ENCODE data around the gene PPP2R2C. TPM values are rescaled to one million over a fixed set of nuclear protein-coding genes. Genes with fewer than 3 reads are reported as not detected.

PPP2R2C gene
- total RNA-seq, 2 experiments from 2014 or later, result not detected

DNA sequence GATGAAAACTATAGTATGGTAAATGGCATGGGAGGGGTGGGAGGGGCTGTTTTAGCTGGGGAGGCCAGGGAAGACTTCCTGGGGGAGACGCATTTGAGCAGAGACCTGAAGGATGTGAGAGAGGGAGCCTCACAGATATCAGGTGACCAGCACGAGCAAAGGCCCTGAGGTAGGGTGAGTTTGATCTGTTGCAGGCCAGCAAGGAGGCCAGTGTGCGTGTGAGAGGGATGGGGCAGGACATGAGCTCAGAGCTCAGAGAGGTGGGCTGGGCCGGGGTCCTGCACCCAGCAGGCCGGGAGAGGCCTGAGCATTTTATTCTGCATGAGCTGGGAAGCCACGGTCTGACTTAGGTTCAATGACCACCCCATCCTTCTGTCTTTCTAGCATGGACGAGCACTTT lies 80.0 kb downstream of the PPP2R2C start:
- CTCF ChIA-PET, result no interaction called here
- intact Hi-C loops (cut with micrococcal nuclease), result no loop called here

DNA sequence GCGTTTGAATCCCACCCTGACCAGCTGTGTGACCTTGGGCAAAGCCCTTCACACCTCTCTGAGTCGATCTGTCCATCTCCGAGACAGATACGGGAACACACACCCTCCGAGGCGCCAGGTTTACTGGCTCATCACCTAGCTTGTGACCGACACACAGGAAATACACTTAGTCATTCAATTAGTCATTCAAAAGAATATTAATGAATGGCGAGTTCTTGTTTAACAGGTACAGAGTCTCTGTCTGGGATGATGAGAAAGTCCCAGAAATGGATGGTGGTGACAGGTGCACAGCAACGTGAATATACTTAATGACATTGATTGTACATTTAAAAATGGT lies 80.6 kb downstream of the PPP2R2C start:
- CTCF ChIA-PET, result no interaction called here
- Mint-ChIP-seq H3K27ac (no peak overlapping the region), H3K4me3 (no peak overlapping the region), H3K9me3 (no peaks in the 10 kb centered on the region), H3K4me1 (ENCODE audit: low read depth) (no peaks in the 10 kb centered on the region), H3K27me3 (ENCODE audit: low read depth) (peaks cover 6% of the 10 kb centered on the region), H3K36me3 (ENCODE audit: low read depth) (no peaks in the 10 kb centered on the region)
- no peak for DNase-seq
- intact Hi-C loops (cut with micrococcal nuclease), result no loop called here

More for the DNA sequence above, 80.0 kb downstream of the PPP2R2C start:
- Mint-ChIP-seq H3K4me1 (ENCODE audit: low read depth) (no peaks in the 10 kb centered on the region), H3K27me3 (ENCODE audit: low read depth) (peaks cover 5% of the 10 kb centered on the region), H3K9me3 (no peaks in the 10 kb centered on the region), H3K4me3 (no peak overlapping the region), H3K27ac (no peak overlapping the region), H3K36me3 (ENCODE audit: low read depth) (no peaks in the 10 kb centered on the region)
- DNase-seq, result no peak

DNA sequence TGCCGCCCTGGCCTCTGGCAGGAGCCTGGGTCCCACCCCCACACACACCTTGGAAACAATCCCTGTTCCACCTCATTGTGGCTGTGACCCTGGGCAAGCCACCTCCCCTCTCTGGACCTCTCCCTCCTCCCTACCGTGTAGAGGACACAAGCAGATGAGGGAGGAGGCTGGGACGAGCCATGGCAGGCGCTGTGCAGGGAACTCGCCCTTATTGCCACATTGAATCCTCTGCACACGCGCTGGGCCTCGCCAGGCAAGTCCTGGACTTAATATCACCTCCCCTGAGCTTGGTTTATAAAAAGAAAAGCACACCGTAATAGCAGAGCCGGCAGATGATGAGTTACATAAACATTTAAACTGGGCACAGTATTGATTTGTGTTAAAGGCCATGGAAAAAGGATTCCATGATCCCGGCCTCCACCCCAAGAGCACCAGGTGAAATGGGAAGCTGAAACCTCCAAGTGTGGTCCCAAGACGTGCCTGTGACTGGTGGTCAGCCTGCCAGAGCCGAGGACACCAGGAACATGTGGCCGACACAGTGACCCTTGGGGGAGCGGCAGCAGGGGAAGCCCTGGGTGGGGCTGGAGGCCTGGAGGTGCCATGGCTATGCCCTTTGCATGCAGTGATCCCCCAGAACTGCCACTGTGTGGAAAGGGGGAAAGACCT lies 81.1 kb downstream of the PPP2R2C start:
- Mint-ChIP-seq H3K27ac (no peak overlapping the region), H3K27me3 (ENCODE audit: low read depth) (peaks cover 5% of the 10 kb centered on the region), H3K9me3 (no peaks in the 10 kb centered on the region), H3K4me1 (ENCODE audit: low read depth) (no peaks in the 10 kb centered on the region), H3K36me3 (ENCODE audit: low read depth) (no peaks in the 10 kb centered on the region), H3K4me3 (no peak overlapping the region)
- intact Hi-C loops (cut with micrococcal nuclease), result no loop called here
- DNase-seq, result no peak
- CTCF ChIA-PET, result no interaction called here

DNA sequence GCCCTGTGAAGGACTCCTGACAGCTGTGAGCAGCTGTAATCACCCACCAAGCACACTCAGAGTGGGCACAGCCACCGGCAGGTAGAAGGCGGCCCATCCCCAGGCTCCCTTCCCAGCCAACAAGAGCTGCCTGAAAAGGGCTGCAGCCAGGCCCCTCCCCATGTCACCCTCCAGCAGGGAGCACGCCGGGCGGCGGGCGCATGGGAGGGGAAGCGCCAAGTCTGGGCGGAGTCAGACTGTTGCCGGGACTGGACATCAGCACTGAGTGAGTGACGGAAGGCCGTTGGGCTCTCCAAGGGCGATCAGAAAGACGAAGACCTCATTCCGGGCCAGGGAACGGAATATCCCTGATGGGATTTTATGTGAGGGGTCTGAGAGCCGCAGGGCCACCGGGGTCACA lies 82.1 kb downstream of the PPP2R2C start:
- Mint-ChIP-seq H3K27ac (no peak overlapping the region), H3K4me3 (no peak overlapping the region), H3K36me3 (ENCODE audit: low read depth) (no peaks in the 10 kb centered on the region), H3K27me3 (ENCODE audit: low read depth) (peaks cover 9% of the 10 kb centered on the region), H3K9me3 (no peaks in the 10 kb centered on the region), H3K4me1 (ENCODE audit: low read depth) (no peaks in the 10 kb centered on the region)
- intact Hi-C loops (cut with micrococcal nuclease), result no loop called here
- CTCF ChIA-PET, result interaction anchor here (0.9 kb wide), 1 partner anchor 392 kb away, joined by 3 read pairs; no protein-coding TSS in a partner anchor
- no peak for DNase-seq

DNA sequence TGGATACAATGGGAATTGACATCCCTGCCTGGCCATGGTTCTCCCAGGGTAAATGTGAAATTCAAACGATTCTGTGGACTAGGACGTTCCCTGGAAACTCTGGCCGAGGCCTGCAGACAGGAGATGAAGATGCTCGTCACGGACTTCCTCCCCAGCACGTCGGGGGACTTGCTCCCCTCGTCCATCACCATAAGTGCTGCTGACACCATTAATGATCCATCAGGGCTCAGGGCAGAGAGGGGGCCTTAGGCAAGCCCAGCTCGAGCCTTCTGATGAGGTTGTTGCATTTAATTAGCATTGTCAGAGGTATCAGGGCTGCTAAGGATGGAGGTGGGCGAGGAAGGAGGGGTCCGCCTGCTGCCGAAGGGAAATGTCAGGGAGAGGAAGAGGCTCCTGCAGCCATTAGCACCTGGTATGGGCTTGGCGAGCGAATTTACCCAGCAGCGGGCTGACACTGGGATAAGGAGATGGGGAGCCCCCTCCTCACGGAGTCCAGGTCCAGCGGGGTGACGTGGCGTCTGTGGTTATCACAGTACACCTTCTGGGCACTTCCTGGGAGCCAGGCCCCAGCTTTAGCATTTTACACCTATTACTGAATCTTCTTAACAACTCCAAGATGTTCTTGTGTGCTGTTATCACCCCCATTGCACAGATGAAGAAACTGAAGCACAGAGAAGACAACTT lies 83.1 kb downstream of the PPP2R2C start:
- Mint-ChIP-seq H3K9me3 (no peaks in the 10 kb centered on the region), H3K4me1 (ENCODE audit: low read depth) (no peaks in the 10 kb centered on the region), H3K36me3 (ENCODE audit: low read depth) (no peaks in the 10 kb centered on the region), H3K4me3 (no peak overlapping the region), H3K27me3 (ENCODE audit: low read depth) (peaks cover 9% of the 10 kb centered on the region), H3K27ac (no peak overlapping the region)
- no peak for DNase-seq
- CTCF ChIA-PET, result interaction anchor here (0.9 kb wide), 1 partner anchor 391 kb away, joined by 3 read pairs; no protein-coding TSS in a partner anchor
- intact Hi-C loops (cut with micrococcal nuclease), result no loop called here

DNA sequence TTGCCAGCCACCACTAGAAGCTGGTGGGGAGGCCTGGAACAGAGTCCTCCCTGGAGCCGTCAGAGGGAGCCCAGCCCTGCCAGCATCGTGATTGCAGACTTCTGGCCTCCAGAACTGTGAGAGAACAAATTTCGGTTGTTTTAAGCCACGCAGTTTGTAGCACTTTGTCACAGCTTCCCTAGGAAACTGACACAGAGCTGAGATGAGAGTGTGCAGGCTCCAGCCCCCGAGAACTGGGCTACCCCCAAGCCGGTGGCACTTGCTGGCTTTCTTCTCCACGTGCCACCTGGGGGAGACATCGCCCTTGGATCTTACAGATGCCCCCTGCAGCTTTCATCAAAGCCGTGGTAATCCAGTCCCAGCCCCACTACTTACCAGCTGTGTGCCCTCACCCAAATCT lies 83.7 kb downstream of the PPP2R2C start:
- Mint-ChIP-seq H3K9me3 (no peaks in the 10 kb centered on the region), H3K4me1 (ENCODE audit: low read depth) (no peaks in the 10 kb centered on the region), H3K27me3 (ENCODE audit: low read depth) (peaks cover 9% of the 10 kb centered on the region), H3K27ac (no peak overlapping the region), H3K36me3 (ENCODE audit: low read depth) (no peaks in the 10 kb centered on the region), H3K4me3 (no peak overlapping the region)
- CTCF ChIA-PET, result no interaction called here
- intact Hi-C loops (cut with micrococcal nuclease), result no loop called here
- no peak for DNase-seq

DNA sequence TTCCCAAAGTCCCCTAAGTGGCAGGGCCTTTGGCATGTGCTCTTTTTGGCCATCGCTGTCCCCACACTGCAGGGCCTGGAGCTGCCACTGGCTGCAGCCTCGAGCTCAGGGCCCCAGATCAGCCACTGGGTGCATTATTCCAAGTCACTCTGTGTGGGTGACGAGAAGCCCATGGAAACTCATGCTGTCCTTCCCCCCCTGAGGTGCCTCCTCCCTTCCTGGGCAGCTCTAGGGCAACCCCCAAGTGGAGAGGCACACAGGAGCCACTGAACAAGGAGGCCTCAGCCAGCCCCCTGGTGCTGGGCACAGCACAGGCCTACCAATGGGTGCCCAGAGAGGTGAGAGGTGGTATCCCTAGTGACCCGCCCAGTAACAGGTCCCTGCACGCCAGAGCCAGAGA lies 84.5 kb downstream of the PPP2R2C start:
- H3K27me3 Mint-ChIP-seq (ENCODE audit: low read depth), result peaks cover 9% of the 10 kb centered on the region
- no peak for DNase-seq
- H3K9me3 Mint-ChIP-seq, result no peaks in the 10 kb centered on the region
- H3K27ac Mint-ChIP-seq, result no peak overlapping the region
- no peak overlapping the region for H3K4me3 Mint-ChIP-seq
- CTCF ChIA-PET, result interaction anchor here (0.6 kb wide), 1 partner anchor 200 kb away, joined by 3 read pairs; no protein-coding TSS in a partner anchor
- H3K4me1 Mint-ChIP-seq (ENCODE audit: low read depth), result no peaks in the 10 kb centered on the region
- intact Hi-C loops (cut with micrococcal nuclease), result no loop called here
- no peaks in the 10 kb centered on the region for H3K36me3 Mint-ChIP-seq (ENCODE audit: low read depth)

DNA sequence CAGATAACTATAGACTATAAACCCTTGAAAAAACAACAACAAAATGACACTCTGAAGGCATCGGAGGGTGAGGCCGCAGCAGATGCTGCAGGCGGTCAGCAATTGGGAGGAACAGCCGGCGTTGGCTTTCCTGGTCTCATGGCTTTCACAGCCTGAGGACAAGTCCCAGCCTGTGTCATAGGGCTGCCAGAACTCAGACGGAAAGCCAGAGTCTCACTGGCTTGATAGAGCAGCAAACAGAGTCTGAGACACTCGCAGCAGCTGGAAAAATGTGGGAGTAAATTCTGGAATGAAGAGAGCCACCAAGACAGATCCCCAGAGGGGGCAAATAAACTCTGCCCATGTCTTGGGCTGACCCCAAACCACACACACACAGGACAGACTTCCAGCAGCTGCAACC lies 86.3 kb downstream of the PPP2R2C start:
- CTCF ChIA-PET, result no interaction called here
- no peak for DNase-seq
- Mint-ChIP-seq H3K4me1 (ENCODE audit: low read depth) (no peaks in the 10 kb centered on the region), H3K27ac (no peak overlapping the region), H3K4me3 (no peak overlapping the region), H3K36me3 (ENCODE audit: low read depth) (no peaks in the 10 kb centered on the region), H3K27me3 (ENCODE audit: low read depth) (peaks cover 9% of the 10 kb centered on the region), H3K9me3 (no peaks in the 10 kb centered on the region)
- intact Hi-C loops (cut with micrococcal nuclease), result no loop called here

DNA sequence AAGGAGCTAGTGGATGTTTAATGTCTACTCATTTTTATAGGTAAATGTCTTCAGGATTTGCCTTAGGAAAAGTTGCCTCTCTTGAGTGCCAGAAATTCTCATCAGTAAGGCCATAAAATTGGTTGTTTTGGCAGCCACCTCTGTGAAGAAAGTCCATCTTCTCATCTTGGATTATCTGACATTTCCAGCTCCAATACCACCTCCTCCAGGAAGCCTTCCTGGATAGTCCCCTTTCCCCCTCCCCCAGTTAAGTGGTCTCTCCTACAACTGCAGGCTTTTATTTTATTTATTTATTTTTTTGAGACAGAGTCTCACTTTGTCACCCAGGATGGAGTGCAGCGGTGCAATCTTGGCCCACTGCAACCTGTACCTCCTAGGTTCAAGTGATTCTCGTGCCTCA lies 87.1 kb downstream of the PPP2R2C start:
- Mint-ChIP-seq H3K9me3 (no peaks in the 10 kb centered on the region), H3K27ac (no peak overlapping the region), H3K36me3 (ENCODE audit: low read depth) (no peaks in the 10 kb centered on the region), H3K4me3 (no peak overlapping the region), H3K27me3 (ENCODE audit: low read depth) (peaks cover 13% of the 10 kb centered on the region), H3K4me1 (ENCODE audit: low read depth) (no peaks in the 10 kb centered on the region)
- CTCF ChIA-PET, result interaction anchor here (0.6 to 1.0 kb wide), 2 partner anchors 29 to 58 kb away, joined by 3 to 8 read pairs; no protein-coding TSS in a partner anchor
- intact Hi-C loops (cut with micrococcal nuclease), result no loop called here
- DNase-seq, result no peak

DNA sequence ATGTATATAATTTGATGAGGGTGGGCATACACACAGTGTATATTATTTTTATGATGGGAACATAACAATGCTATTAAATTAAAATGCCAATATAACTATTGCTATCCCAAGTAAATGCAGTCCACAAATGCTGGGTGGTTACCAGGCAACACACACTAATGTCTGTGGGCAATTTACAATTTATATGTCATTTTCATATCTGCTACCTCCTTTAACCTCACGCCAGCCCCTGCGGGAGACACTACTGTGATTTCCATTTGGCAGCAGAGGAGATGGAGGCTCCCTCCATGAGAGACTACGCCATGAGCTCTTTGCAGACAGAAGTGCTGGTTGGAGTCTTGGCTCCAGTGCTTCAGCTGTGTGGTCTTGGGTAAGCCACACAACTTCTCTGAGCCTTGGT lies 87.9 kb downstream of the PPP2R2C start:
- CTCF ChIA-PET, result interaction anchor here (1.0 to 1.3 kb wide), 3 partner anchors 57 to 162 kb away, joined by 3 to 6 read pairs (median 3); no protein-coding TSS in a partner anchor
- H3K27me3 Mint-ChIP-seq (ENCODE audit: low read depth), result peaks cover 13% of the 10 kb centered on the region
- intact Hi-C loops (cut with micrococcal nuclease), result no loop called here
- no peak overlapping the region for H3K27ac Mint-ChIP-seq
- H3K9me3 Mint-ChIP-seq, result no peaks in the 10 kb centered on the region
- H3K4me1 Mint-ChIP-seq (ENCODE audit: low read depth), result no peaks in the 10 kb centered on the region
- no peak overlapping the region for H3K4me3 Mint-ChIP-seq
- no peaks in the 10 kb centered on the region for H3K36me3 Mint-ChIP-seq (ENCODE audit: low read depth)
- DNase-seq, result no peak

DNA sequence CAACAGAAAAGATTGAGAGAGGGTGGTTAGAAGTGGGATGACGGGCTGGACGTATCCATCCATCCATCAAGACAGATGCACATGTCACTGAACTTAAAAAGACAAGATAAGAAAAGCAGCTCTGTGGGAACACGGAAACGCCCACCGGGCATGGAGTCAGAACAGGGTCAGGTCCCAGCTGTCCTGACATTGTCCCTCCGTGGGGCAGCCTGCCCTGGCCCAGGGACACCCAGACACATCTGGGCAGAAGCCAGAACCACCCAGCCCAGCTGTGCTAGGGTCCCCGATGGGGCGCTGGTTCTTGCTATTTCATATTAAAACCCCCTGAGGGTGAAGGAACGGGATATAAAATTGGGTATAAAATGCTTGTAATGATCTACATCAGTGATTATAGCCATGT lies 88.5 kb downstream of the PPP2R2C start:
- Mint-ChIP-seq H3K9me3 (no peaks in the 10 kb centered on the region), H3K27me3 (ENCODE audit: low read depth) (peaks cover 11% of the 10 kb centered on the region), H3K36me3 (ENCODE audit: low read depth) (no peaks in the 10 kb centered on the region), H3K4me3 (no peak overlapping the region), H3K27ac (no peak overlapping the region), H3K4me1 (ENCODE audit: low read depth) (no peaks in the 10 kb centered on the region)
- no peak for DNase-seq
- intact Hi-C loops (cut with micrococcal nuclease), result no loop called here
- CTCF ChIA-PET, result interaction anchor here (1.0 to 1.3 kb wide), 2 partner anchors 120 to 163 kb away, joined by 3 to 6 read pairs; no protein-coding TSS in a partner anchor

DNA sequence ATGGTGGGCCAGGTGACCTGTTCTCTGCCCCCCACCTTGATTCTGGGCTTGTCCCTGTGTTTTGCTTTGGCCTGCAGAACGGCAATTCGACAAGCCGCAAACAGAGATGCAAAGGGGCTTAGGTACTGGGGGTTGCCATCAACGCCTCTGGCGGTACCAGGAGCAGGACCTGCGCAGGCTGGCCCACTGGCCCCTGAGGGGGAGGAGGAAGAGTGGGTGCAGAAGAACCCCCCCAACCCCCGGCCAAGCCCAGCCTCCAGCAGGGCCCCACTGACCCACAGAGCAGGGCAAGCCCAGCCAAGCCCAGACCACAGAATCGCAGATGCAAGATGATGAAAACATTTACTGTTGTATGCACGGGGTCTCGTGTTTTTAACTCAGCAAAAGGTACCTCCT lies 89.4 kb downstream of the PPP2R2C start:
- CTCF ChIA-PET, result interaction anchor here (1.3 kb wide), 1 partner anchor 163 kb away, joined by 6 read pairs; no protein-coding TSS in a partner anchor
- no peaks in the 10 kb centered on the region for H3K36me3 Mint-ChIP-seq (ENCODE audit: low read depth)
- no peaks in the 10 kb centered on the region for H3K4me1 Mint-ChIP-seq (ENCODE audit: low read depth)
- no peaks in the 10 kb centered on the region for H3K9me3 Mint-ChIP-seq
- intact Hi-C loops (cut with micrococcal nuclease), result no loop called here
- no peak overlapping the region for H3K4me3 Mint-ChIP-seq
- no peak for DNase-seq
- no peak overlapping the region for H3K27ac Mint-ChIP-seq
- H3K27me3 Mint-ChIP-seq (ENCODE audit: low read depth), result peaks cover 10% of the 10 kb centered on the region

DNA sequence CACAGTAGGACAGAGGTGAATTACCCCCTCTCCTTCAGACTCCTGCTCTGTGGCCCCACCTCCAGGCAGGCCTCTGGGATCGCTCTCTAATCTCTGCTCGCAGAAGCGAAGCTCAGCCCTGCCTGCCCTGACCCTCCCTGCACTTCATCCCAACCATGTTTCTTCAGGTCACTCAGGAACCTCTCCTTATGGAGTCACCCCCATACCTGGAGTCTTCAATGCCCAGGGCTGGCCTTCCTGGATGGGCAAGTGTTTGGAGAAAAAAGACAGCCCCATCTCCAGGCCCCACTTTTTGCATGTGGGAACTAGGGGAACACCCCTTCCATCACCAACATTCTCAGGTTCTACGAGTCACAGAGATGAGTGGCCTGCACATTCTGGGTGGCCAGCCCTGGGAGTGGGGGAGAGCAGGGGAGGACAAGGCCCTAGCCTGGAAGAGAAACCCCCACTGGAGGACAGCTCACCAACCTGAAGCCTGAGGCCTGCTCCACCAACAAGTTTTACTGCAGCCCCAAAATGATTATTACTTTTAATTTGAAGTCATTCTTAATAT lies 90.8 kb downstream of the PPP2R2C start:
- H3K36me3 Mint-ChIP-seq (ENCODE audit: low read depth), result no peaks in the 10 kb centered on the region
- H3K4me1 Mint-ChIP-seq (ENCODE audit: low read depth), result no peaks in the 10 kb centered on the region
- CTCF ChIA-PET, result no interaction called here
- intact Hi-C loops (cut with micrococcal nuclease), result no loop called here
- no peak overlapping the region for H3K27ac Mint-ChIP-seq
- H3K27me3 Mint-ChIP-seq (ENCODE audit: low read depth), result peaks cover 8% of the 10 kb centered on the region
- DNase-seq, result no peak
- H3K9me3 Mint-ChIP-seq, result no peaks in the 10 kb centered on the region
- H3K4me3 Mint-ChIP-seq, result no peak overlapping the region

Measured in activated naive CD4-positive, alpha-beta T cell treated with anti-CD3 and anti-CD28 coated beads for 36 hours (primary cell).